Measurements from ENCODE around the gene VAC14. TPM values are rescaled to one million over a fixed set of nuclear protein-coding genes. Genes with fewer than 3 reads are reported as not detected.

The VAC14 gene
- total and polyA plus RNA-seq, 2 experiments from 2014 or later = 42.3 to 77.7 TPM

DNA sequence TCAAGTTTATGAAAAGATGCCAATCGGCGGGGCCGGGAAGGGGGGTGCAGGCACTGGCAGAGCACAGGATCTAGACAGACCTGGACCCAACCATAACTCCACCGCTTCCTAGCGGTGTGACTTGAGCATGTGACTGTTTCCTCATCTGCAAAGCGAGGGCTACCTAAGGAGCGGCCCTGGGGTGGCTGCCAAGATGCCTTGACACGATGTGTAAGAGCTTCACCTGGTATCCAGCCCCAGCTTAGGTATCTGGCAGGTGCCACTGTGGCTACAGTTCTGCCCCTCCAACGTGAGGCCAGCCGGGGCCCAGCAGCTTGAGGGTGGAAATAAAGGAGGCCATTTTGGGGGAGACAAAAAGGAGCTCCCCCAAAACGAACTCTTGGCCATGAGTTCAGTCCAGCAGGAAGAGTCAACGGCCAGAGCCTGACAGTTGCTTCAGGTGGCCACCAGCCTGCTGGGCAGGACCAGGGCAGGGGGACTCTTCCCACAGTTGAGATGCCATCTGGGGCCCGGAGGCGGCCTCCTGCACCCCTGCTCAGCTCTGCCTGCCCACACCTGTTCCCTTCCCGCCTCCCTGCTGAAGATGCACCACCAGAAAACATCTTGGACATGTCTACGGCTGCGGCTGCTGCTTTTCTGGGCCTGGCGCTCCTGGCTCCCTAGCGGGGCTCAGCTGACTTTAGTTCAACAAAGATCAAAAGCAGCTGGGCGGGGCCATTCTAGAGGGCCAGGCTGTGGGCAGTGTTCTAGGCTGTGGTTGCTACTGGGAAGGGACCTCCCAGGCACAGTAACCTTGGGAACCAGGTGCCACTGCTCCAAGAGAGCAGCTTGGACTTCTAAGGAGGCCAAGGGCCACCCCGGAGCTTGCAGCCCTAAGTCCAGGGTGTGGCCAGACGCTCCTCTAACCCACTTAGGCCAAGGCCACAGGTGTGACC, 111.7 kb downstream of the VAC14 start:
- no peaks in the 10 kb centered on the region for H3K9me2 ChIP-seq (ENCODE audit: insufficient read depth)
- Mint-ChIP-seq H3K36me3 (ENCODE audit: low read depth) (peaks cover 2% of the 10 kb centered on the region; the same call in 1 of the 3 replicates), H3K27me3 (ENCODE audit: insufficient read depth, low read depth, poor library complexity) (peaks cover 25% of the 10 kb centered on the region), H3K4me3 (no peak overlapping the region), H3K9me3 (no peaks in the 10 kb centered on the region; the same call in 2 of the 3 replicates), H3K4me1 (peaks cover 35% of the 10 kb centered on the region), H3K27ac (no peak overlapping the region)
- TF ChIP-seq JUNB (IDR thresholded peaks at IDR 0.05; ENCODE audit: unreplicated experiment) = no peak
- no peak for TF ChIP-seq CREB1 (CRISPR knock-in tag; IDR thresholded peaks at IDR 0.05; ENCODE audit: low read depth)
- TF ChIP-seq EZH2 (IDR thresholded peaks at IDR 0.05; ENCODE audit: low read depth, unreplicated experiment) = no peak
- no peak for TF ChIP-seq ZNF114 (CRISPR knock-in tag; IDR thresholded peaks at IDR 0.05)
- no peak for TF ChIP-seq STAT1 (IDR thresholded peaks at IDR 0.05; ENCODE audit: unreplicated experiment)
- TF ChIP-seq, protein P1, sequence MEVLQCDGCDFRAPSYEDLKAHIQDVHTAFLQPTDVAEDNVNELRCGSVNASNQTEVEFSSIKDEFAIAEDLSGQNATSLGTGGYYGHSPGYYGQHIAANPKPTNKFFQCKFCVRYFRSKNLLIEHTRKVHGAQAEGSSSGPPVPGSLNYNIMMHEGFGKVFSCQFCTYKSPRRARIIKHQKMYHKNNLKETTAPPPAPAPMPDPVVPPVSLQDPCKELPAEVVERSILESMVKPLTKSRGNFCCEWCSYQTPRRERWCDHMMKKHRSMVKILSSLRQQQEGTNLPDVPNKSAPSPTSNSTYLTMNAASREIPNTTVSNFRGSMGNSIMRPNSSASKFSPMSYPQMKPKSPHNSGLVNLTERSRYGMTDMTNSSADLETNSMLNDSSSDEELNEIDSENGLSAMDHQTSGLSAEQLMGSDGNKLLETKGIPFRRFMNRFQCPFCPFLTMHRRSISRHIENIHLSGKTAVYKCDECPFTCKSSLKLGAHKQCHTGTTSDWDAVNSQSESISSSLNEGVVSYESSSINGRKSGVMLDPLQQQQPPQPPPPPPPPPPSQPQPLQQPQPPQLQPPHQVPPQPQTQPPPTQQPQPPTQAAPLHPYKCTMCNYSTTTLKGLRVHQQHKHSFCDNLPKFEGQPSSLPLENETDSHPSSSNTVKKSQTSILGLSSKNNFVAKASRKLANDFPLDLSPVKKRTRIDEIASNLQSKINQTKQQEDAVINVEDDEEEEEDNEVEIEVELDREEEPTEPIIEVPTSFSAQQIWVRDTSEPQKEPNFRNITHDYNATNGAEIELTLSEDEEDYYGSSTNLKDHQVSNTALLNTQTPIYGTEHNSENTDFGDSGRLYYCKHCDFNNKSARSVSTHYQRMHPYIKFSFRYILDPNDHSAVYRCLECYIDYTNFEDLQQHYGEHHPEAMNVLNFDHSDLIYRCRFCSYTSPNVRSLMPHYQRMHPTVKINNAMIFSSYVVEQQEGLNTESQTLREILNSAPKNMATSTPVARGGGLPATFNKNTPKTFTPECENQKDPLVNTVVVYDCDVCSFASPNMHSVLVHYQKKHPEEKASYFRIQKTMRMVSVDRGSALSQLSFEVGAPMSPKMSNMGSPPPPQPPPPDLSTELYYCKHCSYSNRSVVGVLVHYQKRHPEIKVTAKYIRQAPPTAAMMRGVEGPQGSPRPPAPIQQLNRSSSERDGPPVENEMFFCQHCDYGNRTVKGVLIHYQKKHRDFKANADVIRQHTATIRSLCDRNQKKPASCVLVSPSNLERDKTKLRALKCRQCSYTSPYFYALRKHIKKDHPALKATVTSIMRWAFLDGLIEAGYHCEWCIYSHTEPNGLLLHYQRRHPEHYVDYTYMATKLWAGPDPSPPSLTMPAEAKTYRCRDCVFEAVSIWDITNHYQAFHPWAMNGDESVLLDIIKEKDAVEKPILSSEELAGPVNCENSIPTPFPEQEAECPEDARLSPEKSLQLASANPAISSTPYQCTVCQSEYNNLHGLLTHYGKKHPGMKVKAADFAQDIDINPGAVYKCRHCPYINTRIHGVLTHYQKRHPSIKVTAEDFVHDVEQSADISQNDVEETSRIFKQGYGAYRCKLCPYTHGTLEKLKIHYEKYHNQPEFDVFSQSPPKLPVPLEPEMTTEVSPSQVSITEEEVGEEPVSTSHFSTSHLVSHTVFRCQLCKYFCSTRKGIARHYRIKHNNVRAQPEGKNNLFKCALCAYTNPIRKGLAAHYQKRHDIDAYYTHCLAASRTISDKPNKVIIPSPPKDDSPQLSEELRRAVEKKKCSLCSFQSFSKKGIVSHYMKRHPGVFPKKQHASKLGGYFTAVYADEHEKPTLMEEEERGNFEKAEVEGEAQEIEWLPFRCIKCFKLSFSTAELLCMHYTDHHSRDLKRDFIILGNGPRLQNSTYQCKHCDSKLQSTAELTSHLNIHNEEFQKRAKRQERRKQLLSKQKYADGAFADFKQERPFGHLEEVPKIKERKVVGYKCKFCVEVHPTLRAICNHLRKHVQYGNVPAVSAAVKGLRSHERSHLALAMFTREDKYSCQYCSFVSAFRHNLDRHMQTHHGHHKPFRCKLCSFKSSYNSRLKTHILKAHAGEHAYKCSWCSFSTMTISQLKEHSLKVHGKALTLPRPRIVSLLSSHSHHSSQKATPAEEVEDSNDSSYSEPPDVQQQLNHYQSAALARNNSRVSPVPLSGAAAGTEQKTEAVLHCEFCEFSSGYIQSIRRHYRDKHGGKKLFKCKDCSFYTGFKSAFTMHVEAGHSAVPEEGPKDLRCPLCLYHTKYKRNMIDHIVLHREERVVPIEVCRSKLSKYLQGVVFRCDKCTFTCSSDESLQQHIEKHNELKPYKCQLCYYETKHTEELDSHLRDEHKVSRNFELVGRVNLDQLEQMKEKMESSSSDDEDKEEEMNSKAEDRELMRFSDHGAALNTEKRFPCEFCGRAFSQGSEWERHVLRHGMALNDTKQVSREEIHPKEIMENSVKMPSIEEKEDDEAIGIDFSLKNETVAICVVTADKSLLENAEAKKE (CRISPR knock-in tag; IDR thresholded peaks at IDR 0.05) = no peak
- no peak for TF ChIP-seq ZNF331 (CRISPR knock-in tag; IDR thresholded peaks at IDR 0.05; ENCODE audit: low read depth)
- TF ChIP-seq NANOG (IDR thresholded peaks at IDR 0.05; ENCODE audit: borderline replicate concordance) = no peak
- TF ChIP-seq ETS1 (IDR thresholded peaks at IDR 0.05) = no peak
- TF ChIP-seq EZH2phosphoT487 (IDR thresholded peaks at IDR 0.05; ENCODE audit: unreplicated experiment) = no peak
- TF ChIP-seq, protein P2, sequence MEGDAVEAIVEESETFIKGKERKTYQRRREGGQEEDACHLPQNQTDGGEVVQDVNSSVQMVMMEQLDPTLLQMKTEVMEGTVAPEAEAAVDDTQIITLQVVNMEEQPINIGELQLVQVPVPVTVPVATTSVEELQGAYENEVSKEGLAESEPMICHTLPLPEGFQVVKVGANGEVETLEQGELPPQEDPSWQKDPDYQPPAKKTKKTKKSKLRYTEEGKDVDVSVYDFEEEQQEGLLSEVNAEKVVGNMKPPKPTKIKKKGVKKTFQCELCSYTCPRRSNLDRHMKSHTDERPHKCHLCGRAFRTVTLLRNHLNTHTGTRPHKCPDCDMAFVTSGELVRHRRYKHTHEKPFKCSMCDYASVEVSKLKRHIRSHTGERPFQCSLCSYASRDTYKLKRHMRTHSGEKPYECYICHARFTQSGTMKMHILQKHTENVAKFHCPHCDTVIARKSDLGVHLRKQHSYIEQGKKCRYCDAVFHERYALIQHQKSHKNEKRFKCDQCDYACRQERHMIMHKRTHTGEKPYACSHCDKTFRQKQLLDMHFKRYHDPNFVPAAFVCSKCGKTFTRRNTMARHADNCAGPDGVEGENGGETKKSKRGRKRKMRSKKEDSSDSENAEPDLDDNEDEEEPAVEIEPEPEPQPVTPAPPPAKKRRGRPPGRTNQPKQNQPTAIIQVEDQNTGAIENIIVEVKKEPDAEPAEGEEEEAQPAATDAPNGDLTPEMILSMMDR (conservative IDR thresholded peaks at IDR 0.05; ENCODE audit: low read depth in 2 of 2) = no peak
- peaks cover 8% of the 10 kb centered on the region for H3K27me3 ChIP-seq (ENCODE audit: insufficient read depth)
- H3K27ac ChIP-seq (ENCODE audit: low read depth) = no peak overlapping the region
- no peaks in the 10 kb centered on the region for H3K36me3 ChIP-seq (ENCODE audit: insufficient read depth)
- no peak overlapping the region for H3K4me2 ChIP-seq
- H3K79me2 ChIP-seq (replicated peaks; ENCODE audit: insufficient read depth) = no peaks in the 10 kb centered on the region
- H2AFZ ChIP-seq = no peak overlapping the region
- H3K4me3 ChIP-seq = no peak overlapping the region
- DNase-seq (ENCODE audit: low spot score) (no peak), ATAC-seq (no peak)
- peaks cover 25% of the 10 kb centered on the region; the same call in 1 of the 2 replicates for H3F3A ChIP-seq (replicated peaks; ENCODE audit: low read depth)
- peaks cover 4% of the 10 kb centered on the region for H4K20me1 ChIP-seq (replicated peaks; ENCODE audit: insufficient read depth)
- H3K4me1 ChIP-seq (ENCODE audit: insufficient read depth) = peaks cover 14% of the 10 kb centered on the region

Measured in GM23338 (cell line).